ENCODE results near the gene TOR4A.

Gene TOR4A

GRCh38 chr9:137273095-137273490 is 4.4 kb upstream of the TOR4A start:
- no peak for DNase-seq (ENCODE audit: low read depth)

DNA sequence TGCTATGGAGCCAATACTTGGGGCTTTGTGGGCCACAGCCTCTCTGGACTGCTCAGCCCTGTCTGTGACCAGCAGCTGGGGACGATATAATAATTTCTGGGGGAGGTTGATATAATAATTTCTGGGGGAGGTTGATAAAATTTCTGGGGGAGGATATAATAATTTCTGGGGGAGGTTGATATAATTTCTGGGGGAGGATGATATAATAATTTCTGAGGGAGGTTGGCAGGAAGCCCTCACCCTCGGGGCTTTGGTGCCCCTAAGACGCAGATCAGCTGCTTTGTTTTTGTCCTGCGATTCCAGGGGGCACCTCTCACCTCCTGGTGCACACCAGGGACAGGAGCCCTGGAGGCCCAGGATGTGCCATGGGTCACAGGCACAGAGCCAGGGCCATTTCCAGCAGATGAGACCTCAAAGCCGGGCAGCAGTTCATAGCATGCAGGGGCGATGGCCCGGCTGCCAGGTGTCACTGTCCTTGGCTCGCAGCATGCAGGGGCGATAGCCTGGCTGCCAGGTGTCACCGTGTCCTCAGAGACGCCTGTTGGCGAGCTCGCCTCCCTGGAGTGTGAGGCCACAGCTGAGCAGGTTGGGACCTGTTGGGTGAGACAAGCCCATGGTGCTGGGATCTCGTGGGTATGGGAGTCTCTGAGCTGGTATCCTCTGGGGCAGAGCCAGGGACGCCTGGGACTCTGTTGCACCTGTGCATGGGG is 3.8 kb upstream of the TOR4A start:
- DNase-seq (ENCODE audit: low read depth): no peak

GRCh38 chr9:137275203-137275587 is 2.3 kb upstream of the TOR4A start:
- DNase-seq (ENCODE audit: low read depth): no peak

DNA sequence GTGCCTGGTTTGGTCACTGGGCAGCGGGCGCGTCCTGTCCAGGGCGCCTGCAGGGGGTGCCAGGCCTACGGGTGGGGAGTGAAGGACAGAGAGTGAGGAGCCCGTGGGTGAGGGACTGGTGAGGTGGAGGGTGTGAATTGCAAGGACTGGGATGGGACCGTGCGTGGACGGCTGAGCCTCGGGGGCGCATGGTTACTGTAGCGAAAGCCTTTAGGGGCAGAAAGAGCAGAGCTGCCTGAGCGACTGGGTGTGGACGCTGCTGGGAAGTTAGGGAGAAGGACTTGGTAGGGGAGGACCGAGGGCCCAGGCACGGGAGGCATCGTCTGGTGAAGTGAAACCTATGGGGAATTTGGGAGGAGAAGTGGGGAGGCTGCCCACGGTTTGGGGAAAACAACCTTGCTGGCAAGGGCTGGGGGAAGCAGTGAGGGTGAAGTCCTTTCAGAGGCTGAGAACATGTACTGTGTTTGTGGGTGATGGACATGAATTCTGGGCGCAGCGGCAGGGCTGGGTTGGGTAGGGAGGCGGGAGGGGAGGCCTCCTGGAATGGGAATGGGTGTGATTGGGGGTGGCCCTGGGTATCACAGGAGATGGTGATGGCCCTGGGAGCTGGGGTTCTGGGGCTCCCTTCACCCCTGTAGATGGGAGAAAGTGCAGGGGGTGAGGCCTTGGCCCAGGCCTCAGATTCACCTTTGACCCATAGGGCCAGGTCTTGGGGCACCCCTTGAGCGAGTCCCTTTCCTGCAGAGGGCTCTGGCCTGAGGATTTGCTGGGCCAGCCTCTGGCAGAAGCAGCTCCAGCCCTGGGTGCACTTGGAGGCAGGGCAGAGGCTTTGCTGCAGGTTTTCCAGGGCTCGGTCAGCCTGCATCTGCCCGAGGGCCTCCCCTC is 1.7 kb upstream of the TOR4A start:
- no peak for DNase-seq (ENCODE audit: low read depth)

DNA sequence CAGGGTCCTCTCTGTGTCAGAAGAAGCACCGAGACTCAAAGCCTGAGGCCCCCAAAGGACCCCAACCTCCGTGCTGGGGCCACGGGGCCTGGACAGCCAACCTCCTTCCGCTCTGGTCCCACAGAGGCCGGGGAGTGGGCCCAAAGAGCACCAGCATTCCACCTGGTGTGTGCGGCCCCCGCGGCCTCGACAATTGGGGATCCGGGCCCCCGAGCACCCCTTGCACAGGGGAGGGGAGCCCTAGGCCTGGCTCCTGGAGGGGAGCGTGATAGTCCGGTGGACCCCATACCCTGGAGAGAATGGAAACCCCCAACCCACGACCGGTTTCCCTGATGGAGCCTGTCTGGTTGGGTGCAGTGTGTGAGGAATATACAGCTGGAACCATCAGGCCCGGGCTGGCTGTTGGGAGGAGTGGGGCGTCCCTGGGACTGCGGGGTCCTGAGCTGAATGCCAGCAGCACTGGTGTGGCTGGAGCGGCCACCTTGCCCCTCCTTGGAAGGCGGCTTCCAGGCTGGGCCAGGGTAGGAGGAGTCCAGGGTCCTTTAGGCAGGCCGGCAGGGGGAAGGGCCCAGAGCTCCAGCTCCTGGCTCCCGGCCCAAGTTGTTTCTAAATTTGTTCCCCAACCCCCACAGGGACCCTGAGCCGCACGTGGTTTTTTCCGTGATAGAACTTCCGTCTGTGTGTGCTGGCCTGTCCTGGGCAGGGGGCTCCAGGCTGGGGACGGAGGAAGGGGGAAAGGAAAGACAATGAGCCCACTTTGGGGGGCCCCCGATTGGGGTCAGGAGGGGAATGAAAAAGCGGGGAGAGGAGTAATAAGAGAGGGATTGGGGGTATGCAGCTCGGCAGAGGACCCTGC is 825 bp upstream of the TOR4A start:
- no peak for DNase-seq (ENCODE audit: low read depth)

- no peak for DNase-seq (ENCODE audit: low read depth)
Measured at GRCh38 chr9:137278061-137278701, 655 bp downstream of the TOR4A start.

- no peak for DNase-seq (ENCODE audit: low read depth)
Measured at GRCh38 chr9:137278721-137279711, 1.5 kb downstream of the TOR4A start.

DNA sequence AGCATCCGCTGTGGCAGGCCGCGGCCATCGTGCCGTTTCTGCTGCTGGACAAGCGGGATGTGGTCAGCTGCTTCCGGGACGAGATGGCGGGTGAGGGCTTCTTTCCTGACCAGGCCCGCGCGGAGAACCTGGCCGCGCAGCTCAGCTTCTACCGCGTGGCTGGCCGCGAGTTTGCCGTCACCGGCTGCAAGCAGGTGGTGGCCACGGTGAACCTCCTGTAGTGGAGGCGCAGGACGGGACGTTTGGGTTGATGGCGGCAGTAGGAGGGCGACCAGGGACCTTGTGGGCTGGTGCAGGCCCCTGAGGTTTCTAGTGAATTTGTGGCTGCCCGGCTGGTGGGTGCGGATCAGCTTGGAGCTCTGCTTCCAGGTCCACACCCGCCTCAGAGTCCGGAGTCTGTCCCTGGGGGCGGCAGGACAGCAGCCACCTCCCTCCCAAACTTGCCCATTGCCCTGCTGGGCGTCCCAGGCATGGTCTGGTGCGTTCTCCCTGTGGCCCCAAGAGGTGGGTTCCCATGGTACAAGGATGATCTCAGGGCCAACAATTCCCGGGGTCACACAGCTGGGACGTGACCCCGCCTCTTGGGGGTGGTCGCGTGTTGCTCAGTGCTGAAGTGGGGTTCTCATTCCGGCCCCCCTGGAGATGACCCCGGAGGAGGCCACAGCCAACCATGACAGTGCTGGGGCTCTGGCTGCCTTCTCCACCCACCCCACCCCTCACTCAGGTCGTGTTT is 2.4 kb downstream of the TOR4A start:
- no peak for DNase-seq (ENCODE audit: low read depth)

GRCh38 chr9:137280474-137281344 is 3.2 kb downstream of the TOR4A start:
- no peak for DNase-seq (ENCODE audit: low read depth)

- no peak for DNase-seq (ENCODE audit: low read depth)
Measured at GRCh38 chr9:137281345-137282116, 4.0 kb downstream of the TOR4A start.

DNA sequence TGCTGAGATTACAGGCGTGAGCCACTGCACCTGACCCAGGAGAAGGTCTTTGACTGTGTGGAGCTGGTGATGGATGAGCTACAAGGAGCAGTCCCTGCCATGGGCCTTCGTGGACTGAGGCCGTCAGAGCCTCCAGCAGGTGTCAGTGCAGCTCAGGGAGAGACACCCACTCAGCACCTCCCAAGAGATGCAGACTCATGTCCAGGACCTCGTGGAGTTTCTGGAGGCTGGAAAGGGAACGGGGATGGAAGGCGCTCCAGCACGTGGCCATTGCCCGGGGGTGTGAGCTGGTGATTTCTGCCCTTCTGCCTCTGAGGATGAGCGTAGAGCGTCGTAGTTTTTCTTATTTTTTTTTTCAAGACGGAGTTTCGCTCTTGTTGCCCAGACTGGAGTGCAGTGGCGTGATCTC is 9.5 kb downstream of the TOR4A start:
- DNase-seq (ENCODE audit: low read depth): no peak

GRCh38 chr9:137293094-137293481 is 15.6 kb downstream of the TOR4A start:
- DNase-seq (ENCODE audit: low read depth): no peak

GRCh38 chr9:137293482-137294090 is 16.1 kb downstream of the TOR4A start:
- DNase-seq (ENCODE audit: low read depth): no peak

DNA sequence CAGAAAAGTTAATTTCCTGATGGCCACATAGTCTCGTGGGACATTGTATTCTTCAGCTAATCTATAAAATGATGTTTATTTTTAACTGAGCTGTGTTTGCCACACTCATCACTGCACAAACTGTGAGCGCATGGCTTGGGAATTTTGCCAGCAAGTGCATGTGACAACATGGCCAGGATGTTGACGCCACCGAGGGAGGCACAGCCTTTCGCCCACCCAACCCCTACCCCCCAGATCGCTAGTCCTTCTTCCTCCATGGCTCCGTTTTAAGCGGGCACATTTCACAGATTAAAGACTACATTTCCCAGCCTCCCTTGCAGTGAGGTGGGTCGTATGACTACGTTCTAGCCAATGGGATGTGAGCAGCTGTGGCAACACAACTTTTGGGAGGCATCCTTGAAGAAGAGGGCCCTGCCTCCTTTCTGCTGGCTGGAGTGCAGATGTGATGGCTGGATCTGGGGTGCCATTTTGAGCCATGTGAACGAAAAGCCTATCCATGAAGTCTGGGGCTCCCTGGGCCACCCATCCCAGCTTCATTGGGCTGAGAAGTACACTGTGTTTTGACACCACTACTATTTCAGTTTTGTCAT is 16.7 kb downstream of the TOR4A start:
- no peak for DNase-seq (ENCODE audit: low read depth)

DNA sequence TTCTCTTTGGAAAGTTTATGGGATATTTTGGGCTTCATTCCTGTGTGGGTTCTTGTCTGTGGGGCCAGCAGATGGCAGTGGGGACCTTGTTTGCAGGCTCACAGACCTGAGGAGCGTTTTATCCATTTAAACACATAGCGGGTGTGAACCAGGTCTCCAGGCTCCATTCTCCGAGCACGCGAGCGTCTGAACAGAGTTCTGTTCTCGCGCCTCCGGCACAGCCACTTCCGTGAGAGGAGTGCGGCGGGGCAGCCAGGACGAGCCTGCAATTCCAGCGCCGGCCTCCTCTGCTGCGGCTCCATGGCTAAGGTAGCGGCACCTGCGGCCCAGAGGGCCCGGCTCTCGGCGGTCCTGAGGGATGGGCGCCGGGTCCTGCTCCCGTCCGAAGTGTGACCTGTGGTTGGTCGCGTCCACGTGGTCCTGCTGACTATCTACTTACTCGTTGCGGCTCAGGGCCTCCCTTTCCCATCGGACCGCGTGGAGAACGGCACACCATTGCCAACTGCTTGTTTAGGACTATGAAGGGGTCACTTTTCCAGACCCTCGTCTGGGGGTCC is 17.2 kb downstream of the TOR4A start:
- no peak for DNase-seq (ENCODE audit: low read depth)

DNA sequence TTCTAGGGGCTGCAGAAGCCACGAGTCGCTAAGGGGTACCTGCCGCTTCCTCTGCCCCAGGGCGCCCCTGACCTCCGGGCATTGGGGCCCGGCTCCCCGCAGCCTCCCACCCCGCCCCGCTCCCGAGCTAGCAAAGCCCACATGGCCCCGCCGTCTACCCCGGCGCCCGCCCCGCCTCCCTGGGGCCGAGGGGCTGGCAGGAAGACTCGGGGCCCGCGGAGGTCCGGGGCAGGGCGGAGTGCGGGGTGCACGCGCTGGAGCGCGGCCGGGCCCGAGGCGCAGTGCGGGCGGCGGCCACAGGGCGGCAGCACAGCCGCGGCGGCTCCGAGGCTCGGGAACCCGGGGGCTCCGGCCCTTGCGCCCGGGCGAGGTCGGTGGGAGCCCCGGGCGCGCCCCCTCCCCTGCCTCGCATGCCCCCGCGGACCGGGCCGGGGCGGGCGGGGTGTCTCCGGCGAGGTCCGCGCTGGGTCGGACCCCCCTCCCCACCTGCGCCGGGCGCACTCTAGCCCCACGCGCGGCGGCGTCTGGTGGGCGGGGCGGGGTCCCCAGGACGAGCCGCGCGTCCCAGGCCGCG is 17.8 kb downstream of the TOR4A start:
- no peak for DNase-seq (ENCODE audit: low read depth)
